ENCODE data around the gene STIM1. TPM values are rescaled to one million over a fixed set of nuclear protein-coding genes. Genes with fewer than 3 reads are reported as not detected.
"Not testable (repeated sequence)": the region's sequence is repeated elsewhere in the genome, so short reads cannot be mapped to it uniquely, and the experiment has no call there.

The STIM1 gene
- total RNA-seq, 4 donors from 2014 or later = 50.1 to 112 (median 63.3) TPM

DNA sequence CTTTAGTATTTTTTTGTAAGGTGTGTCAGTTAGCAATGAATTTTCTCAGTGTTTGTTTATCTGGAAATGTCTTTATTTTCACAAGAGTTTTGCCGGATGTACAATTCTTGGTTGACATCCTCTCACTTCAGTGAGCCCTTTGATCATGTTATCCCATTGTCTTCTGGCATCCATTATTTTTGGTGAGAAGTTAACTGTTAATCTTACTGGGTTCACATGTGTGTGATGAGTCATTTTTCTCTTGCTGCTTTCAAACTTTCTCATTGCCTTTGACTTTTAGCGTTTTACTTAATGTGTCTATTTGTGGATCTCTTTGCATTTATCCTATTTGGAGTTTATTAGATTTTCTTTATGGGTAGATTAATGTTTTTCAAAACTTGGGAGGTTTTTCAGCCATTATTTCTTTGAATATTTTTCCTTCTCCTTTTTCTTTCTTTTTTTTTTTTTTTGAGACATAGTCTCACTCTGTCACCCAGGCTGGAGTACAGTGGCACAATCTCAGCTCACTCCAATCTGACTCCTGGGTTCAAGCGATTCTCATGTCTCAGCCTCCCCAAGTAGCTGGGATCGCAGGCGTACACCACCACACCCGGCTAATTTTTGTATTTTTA lies 138.7 kb downstream of the STIM1 start:
- peaks cover 0 to 7% (median 0%) of the 10 kb centered on the region in 3 donors for H3K36me3 ChIP-seq
- no peaks in the 10 kb centered on the region for H3K27me3 ChIP-seq
- H3K4me3 ChIP-seq = no peak overlapping the region
- TF ChIP-seq POLR2A (IDR thresholded peaks at IDR 0.05) = no peak
- intact Hi-C loops (cut with DNase I) = no loop called here
- DNase-seq = no peak
- 83 to 88% methylated on average over 6 of the region's 6 CpGs for WGBS, 2 donors
- peaks cover 0 to 17% (median 12%) of the 10 kb centered on the region in 3 donors for H3K9me3 ChIP-seq
- no peak overlapping the region for H3K27ac ChIP-seq
- peaks cover 0 to 41% (median 5%) of the 10 kb centered on the region in 3 donors for H3K4me1 ChIP-seq

DNA sequence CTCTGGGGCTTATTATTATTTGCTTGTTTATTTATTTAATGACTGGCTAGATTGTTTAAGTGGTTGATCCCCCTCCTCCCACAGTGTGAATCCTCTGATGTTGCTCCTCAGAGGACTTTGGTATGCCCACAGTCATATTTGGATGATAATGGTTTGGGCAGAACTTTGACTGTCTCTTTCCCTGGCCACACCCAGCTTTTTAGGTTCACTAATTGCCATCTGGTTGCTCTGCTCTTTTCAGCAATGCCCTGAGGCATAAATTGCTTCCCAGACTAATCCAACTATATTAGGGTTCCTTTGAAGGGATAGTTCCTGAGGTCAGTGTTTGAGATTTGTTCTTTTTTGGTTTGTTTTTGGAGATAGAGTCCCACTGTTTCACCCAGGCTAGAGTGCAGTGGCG lies 139.8 kb downstream of the STIM1 start:
- H3K4me1 ChIP-seq = peaks cover 0 to 35% (median 5%) of the 10 kb centered on the region in 3 donors
- peaks cover 0 to 17% (median 12%) of the 10 kb centered on the region in 3 donors for H3K9me3 ChIP-seq
- no peak overlapping the region for H3K4me3 ChIP-seq
- intact Hi-C loops (cut with DNase I) = no loop called here
- H3K36me3 ChIP-seq = peaks cover 0 to 7% (median 0%) of the 10 kb centered on the region in 3 donors
- no peak overlapping the region for H3K27ac ChIP-seq
- no peak for DNase-seq
- TF ChIP-seq, protein P1, sequence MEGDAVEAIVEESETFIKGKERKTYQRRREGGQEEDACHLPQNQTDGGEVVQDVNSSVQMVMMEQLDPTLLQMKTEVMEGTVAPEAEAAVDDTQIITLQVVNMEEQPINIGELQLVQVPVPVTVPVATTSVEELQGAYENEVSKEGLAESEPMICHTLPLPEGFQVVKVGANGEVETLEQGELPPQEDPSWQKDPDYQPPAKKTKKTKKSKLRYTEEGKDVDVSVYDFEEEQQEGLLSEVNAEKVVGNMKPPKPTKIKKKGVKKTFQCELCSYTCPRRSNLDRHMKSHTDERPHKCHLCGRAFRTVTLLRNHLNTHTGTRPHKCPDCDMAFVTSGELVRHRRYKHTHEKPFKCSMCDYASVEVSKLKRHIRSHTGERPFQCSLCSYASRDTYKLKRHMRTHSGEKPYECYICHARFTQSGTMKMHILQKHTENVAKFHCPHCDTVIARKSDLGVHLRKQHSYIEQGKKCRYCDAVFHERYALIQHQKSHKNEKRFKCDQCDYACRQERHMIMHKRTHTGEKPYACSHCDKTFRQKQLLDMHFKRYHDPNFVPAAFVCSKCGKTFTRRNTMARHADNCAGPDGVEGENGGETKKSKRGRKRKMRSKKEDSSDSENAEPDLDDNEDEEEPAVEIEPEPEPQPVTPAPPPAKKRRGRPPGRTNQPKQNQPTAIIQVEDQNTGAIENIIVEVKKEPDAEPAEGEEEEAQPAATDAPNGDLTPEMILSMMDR (IDR thresholded peaks at IDR 0.05) = no peak
- no peak for TF ChIP-seq POLR2A (IDR thresholded peaks at IDR 0.05)
- 100% methylated on average over 1 of the region's 1 CpG for WGBS, 2 donors
- no peaks in the 10 kb centered on the region for H3K27me3 ChIP-seq

DNA sequence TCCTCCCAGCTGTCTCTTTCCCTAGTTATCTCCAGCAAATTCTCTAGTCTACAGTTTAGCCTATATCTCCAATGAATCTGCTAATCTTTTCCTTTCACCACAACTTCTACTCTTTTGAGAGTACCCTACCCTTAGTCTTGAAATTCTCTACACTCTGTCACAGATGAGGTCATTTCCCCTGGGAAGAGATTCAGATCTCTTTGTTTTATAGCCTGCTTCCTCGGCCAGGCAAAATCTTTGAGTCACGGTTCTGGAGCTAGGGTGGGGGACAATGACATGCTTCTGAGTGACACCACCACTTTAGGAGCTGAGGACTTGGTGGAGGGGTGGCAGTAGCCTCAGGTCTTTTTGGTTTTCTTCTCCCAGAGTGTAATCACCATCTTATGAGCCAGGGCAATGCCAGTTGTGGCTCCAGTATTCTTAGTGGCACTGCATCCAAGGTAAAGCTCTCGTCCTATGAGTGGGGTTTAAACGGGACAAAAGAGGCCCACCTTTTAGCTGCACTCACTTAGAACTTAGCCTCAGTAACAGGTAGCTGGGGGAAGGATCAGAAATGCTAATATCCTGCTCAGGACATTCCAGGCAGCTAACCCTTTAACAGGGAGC lies 140.6 kb downstream of the STIM1 start:
- WGBS, 2 donors = 54 to 59% methylated on average over 3 to 4 of the region's 4 CpGs

DNA sequence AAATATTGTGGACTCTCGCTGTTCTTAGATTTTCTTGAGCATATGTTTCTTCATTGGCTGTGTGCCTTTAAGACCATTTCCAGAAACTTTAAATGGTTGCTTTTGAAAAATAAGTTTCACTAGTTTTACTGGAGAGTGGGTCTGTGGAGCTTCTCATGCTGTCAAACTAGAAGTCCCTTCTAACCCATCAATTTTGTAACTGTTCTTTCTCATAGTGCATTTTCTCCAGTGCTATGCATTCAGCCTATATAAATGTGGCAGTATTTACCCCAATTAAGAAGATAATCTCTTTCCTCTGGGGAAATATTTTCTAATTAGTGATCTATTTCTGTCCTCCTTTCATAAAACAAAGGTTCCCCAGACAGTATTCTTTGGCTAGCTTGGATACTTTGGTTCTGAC lies 141.2 kb downstream of the STIM1 start:
- Histone ChIP-seq H3K27me3 (no peaks in the 10 kb centered on the region), H3K36me3 (peaks cover 0 to 7% (median 0%) of the 10 kb centered on the region in 3 donors), H3K9me3 (peaks cover 0 to 17% (median 12%) of the 10 kb centered on the region in 3 donors), H3K4me1 (peaks cover 0 to 24% (median 5%) of the 10 kb centered on the region in 3 donors), H3K27ac (no peak overlapping the region), H3K4me3 (no peak overlapping the region)
- WGBS, 2 donors = 94 to 100% methylated on average over 1 of the region's 1 CpG
- intact Hi-C loops (cut with DNase I) = no loop called here
- no peak for TF ChIP-seq POLR2A (IDR thresholded peaks at IDR 0.05)
- no peak for DNase-seq

More for the DNA sequence above, 140.6 kb downstream of the STIM1 start:
- H3K36me3 ChIP-seq = peaks cover 0 to 7% (median 0%) of the 10 kb centered on the region in 3 donors
- no peak for DNase-seq
- peaks cover 0 to 30% (median 5%) of the 10 kb centered on the region in 3 donors for H3K4me1 ChIP-seq
- H3K27me3 ChIP-seq = no peaks in the 10 kb centered on the region
- H3K4me3 ChIP-seq = no peak overlapping the region
- TF ChIP-seq, protein P1 (IDR thresholded peaks at IDR 0.05) = no peak
- no peak for TF ChIP-seq POLR2A (IDR thresholded peaks at IDR 0.05)
- H3K27ac ChIP-seq = no peak overlapping the region
- peaks cover 0 to 17% (median 12%) of the 10 kb centered on the region in 3 donors for H3K9me3 ChIP-seq
- intact Hi-C loops (cut with DNase I) = no loop called here

DNA sequence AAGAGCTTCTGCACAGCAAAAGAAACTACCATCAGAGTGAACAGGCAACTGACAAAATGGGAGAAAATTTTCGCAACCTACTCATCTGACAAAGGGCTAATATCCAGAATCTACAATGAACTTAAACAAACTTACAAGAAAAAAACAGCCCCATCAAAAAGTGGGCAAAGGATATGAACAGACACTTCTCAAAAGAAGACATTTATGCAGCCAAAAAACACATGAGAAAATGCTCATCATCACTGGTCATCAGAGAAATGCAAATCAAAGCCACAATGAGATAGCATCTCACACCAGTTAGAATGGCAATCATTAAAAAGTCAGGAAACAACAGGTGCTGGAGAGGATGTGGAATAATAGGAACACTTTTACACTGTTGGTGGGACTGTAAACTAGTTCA lies 149.3 kb downstream of the STIM1 start:
- H3K27me3 ChIP-seq; H3K36me3 ChIP-seq; H3K9me3 ChIP-seq; H3K27ac ChIP-seq; H3K4me3 ChIP-seq; DNase-seq; intact Hi-C loops (cut with DNase I); H3K4me1 ChIP-seq: not testable (repeated sequence)
- 100% methylated on average over 1 of the region's 1 CpG; no CpG with 5 or more reads in 1 of the 2 donors for WGBS, 2 donors

DNA sequence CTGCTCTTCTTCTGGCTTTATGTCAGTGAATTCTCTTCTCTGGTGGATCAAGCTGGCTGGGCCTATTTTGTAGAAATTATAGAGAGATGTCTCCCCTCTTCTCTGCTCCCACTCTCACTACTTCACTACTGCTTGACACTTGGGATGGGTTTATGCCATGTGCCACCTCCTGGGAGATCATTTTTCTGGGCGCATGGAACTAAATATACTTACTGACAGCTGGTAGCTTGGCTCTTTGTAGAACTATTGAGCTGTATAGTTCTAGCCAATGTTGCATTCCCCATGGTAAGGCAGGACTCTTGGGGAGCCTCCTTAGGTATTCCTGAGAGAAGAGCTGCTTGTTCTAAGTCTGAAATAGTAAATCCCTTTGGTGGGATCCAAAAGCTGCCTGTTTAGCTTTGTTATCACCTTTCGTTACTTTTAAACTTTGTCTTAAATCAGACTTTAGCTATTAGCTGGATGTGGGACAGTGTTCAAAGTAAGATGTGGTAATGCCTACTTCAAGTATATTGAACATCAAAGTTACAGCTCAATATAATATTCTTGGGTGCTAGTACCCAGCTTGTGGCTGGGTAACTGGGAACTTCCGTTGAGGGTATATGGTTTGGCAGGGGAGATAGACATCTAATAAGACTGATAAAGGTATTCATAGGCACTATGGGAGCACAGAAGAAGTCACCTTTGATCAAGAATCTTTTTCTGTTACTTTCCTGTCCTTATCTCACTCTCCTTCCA lies 151.6 kb downstream of the STIM1 start:
- DNase-seq = no peak
- no peak for TF ChIP-seq POLR2A (IDR thresholded peaks at IDR 0.05)
- no peaks in the 10 kb centered on the region for H3K27me3 ChIP-seq
- 92 to 96% methylated on average over 3 of the region's 3 CpGs for WGBS, 2 donors
- no peaks in the 10 kb centered on the region for H3K4me1 ChIP-seq
- H3K27ac ChIP-seq = no peak overlapping the region
- intact Hi-C loops (cut with DNase I) = no loop called here
- H3K36me3 ChIP-seq = no peaks in the 10 kb centered on the region
- H3K9me3 ChIP-seq = no peaks in the 10 kb centered on the region
- no peak overlapping the region for H3K4me3 ChIP-seq

DNA sequence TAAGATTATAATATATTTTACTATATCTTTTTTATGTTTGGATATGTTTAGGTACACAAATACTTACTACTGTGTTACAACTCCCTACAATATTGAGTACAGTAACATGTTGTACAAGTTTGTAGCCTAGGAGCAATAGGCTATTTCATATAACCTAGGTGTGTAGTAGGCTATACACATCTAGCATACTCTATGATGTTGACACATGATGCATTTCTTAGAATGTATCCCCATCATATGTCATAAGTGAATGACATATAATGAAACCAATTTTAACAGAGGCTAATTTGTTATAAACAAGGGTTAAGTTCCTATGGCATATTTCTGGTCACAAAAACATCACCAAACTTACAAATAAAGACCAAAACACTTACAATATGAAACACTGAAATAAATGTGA lies 152.7 kb downstream of the STIM1 start:
- H3K27me3 ChIP-seq = no peaks in the 10 kb centered on the region
- no peak for DNase-seq
- intact Hi-C loops (cut with DNase I) = no loop called here

DNA sequence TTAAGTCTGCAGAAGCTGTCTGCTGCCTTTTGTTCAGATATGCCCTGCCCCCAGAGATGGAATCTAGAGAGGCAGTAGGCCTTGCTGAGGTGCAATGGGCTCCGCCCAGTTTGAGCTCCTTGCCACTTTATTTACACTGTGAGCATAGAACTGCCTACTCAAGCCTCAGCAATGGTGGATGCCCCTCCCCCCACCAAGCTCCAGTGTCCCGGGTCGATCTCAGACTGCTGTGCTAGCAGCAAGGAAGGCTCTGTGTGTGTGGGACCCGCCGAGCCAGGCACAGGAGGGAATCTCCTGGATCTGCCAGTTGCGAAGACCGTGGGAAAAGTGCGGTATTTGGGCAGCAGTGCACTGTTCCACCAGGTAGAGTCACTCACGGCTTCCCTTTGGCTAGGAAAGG lies 161.1 kb downstream of the STIM1 start:
- H3K36me3 ChIP-seq; H3K27ac ChIP-seq; H3K4me3 ChIP-seq; DNase-seq; intact Hi-C loops (cut with DNase I); H3K9me3 ChIP-seq; H3K27me3 ChIP-seq: not testable (repeated sequence)
- WGBS, 2 donors = 91 to 100% methylated on average over 2 to 6 of the region's 9 CpGs
- peaks cover 0 to 26% (median 7%) of the 10 kb centered on the region in 3 donors for H3K4me1 ChIP-seq

More for the DNA sequence above, 152.7 kb downstream of the STIM1 start:
- Histone ChIP-seq H3K36me3 (no peaks in the 10 kb centered on the region), H3K4me1 (no peaks in the 10 kb centered on the region), H3K4me3 (no peak overlapping the region), H3K9me3 (no peaks in the 10 kb centered on the region), H3K27ac (no peak overlapping the region)
- TF ChIP-seq, protein P1 (IDR thresholded peaks at IDR 0.05) = no peak
- no peak for TF ChIP-seq POLR2A (IDR thresholded peaks at IDR 0.05)
